ENCODE measurements around the gene SLC9A9. TPM values are rescaled to one million over a fixed set of nuclear protein-coding genes. Genes with fewer than 3 reads are reported as not detected.

The SLC9A9 gene
- total and polyA plus RNA-seq, 8 donors = 0.28 to 5.9 (median 0.75) TPM

DNA sequence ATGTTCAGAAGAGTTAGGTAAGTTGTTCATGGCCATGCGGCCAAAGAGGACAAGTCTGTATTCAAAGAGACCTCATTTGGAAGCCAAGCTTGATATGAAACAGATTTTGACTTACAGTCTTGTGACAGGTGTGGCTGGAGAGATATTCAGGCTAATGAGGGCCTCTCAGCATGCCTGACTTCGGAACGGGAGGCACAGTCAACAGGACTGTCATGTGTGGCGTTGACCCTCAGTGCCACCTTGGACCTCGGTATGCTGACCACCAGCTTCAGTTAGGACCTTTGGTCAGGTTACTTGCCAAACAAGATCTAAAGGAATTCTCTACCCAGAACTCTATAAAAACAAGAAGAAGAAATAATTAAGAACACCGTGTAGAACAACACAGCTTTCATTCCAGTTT, 604.6 kb downstream of the SLC9A9 start:
- Histone ChIP-seq H3K4me3 (no peak overlapping the region), H3K27me3 (no peaks in the 10 kb centered on the region), H3K36me3 (no peaks in the 10 kb centered on the region), H3K4me1 (no peaks in the 10 kb centered on the region), H3K27ac (no peak overlapping the region), H3K9me3 (no peaks in the 10 kb centered on the region)
- 80 to 84% methylated on average over 6 of the region's 6 CpGs for WGBS, 2 donors
- DNase-seq (no peak), ATAC-seq (no peak), FAIRE-seq (no peak)
- intact Hi-C loops (cut with DNase I) = no loop called here
- no peak for TF ChIP-seq CTCF (IDR thresholded peaks at IDR 0.05)

GRCh38 chr3:143242691-143243090, 605.6 kb downstream of the SLC9A9 start:
- no peak for ATAC-seq

DNA sequence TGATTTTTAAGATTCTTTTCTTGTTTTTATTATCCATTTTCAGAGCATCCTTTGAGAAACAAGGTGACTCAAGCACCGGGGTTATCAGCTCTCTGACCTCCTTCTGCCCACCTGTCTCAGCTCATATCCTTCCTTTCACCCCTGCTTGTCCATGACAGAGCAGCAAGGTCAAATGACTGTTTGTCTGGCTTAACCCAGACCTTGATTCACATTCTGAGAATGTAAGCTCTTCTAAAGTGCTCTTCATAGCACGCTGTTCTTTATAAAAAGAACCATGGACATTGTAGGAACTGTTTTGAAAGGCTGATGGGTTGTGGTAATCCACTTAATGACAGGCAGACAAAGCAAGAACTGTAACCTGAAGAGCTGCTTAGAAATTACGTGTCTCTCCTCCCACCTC, 606.2 kb downstream of the SLC9A9 start:
- Histone ChIP-seq H3K9me3 (no peaks in the 10 kb centered on the region), H3K27ac (no peak overlapping the region), H3K4me1 (no peaks in the 10 kb centered on the region), H3K4me3 (no peak overlapping the region), H3K27me3 (no peaks in the 10 kb centered on the region), H3K36me3 (no peaks in the 10 kb centered on the region)
- DNase-seq (no peak), ATAC-seq (no peak), FAIRE-seq (no peak)
- TF ChIP-seq CTCF (IDR thresholded peaks at IDR 0.05) = no peak
- 57 to 72% methylated on average over 3 of the region's 3 CpGs for WGBS, 2 donors
- intact Hi-C loops (cut with DNase I) = no loop called here

More at GRCh38 chr3:143242691-143243090, 605.6 kb downstream of the SLC9A9 start:
- intact Hi-C loops (cut with DNase I) = no loop called here
- H3K4me1 ChIP-seq = no peaks in the 10 kb centered on the region
- no peaks in the 10 kb centered on the region for H3K9me3 ChIP-seq
- DNase-seq = no peak
- TF ChIP-seq CTCF (IDR thresholded peaks at IDR 0.05) = no peak
- no peaks in the 10 kb centered on the region for H3K27me3 ChIP-seq
- H3K27ac ChIP-seq = no peak overlapping the region
- H3K36me3 ChIP-seq = no peaks in the 10 kb centered on the region
- H3K4me3 ChIP-seq = no peak overlapping the region
- WGBS, 2 donors = 64 to 69% methylated on average over 4 of the region's 4 CpGs
- FAIRE-seq = no peak

DNA sequence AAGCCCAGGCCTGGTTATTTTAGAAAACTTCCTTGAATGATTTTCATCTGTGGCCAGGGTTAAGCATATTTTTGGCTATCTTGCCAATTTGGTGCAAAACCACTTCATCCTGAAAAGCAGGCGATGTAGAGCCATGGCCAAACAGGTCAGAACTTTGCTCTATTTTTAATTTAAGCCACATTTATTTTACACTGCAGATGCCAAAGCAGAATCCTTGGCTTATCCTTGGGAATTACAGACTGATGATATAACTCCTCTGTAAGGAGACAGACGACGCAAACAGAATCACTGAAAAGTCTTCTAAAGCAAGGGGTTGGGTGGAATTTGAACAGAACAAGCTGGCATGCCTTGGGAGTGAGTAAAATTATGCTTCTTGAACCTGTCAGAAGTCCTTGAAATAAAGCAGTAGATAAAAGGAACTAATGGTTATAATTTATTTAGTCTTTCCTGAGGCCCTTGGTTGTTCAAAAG, 606.8 kb downstream of the SLC9A9 start:
- Histone ChIP-seq H3K36me3 (no peaks in the 10 kb centered on the region), H3K4me1 (no peaks in the 10 kb centered on the region), H3K9me3 (no peaks in the 10 kb centered on the region), H3K27me3 (no peaks in the 10 kb centered on the region), H3K4me3 (no peak overlapping the region), H3K27ac (no peak overlapping the region)
- intact Hi-C loops (cut with DNase I) = no loop called here
- WGBS, 2 donors = 83 to 91% methylated on average over 3 of the region's 3 CpGs
- TF ChIP-seq CTCF (IDR thresholded peaks at IDR 0.05) = no peak
- no peak for ATAC-seq
- no peak for FAIRE-seq
- no peak for DNase-seq

DNA sequence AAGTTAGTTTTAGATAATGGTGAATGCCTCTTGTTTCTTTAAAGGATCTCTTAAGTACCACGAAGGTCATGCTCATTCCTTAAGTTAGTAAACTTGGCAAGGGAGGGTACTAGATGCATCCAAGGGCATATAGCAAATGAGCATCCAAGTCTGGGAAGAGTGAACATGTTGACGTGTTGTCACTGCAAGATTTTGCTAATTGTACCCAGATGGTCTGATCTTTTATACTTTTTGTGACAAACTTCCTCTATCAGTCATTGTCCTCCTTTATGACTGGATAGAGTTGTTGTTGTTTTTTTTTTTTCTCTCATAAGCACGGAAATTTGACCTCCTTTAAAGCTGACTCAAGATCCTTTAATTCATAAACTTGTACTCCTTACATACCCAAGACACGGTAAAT, 607.4 kb downstream of the SLC9A9 start:
- intact Hi-C loops (cut with DNase I) = no loop called here
- Histone ChIP-seq H3K4me1 (no peaks in the 10 kb centered on the region), H3K27ac (no peak overlapping the region), H3K4me3 (no peak overlapping the region), H3K36me3 (no peaks in the 10 kb centered on the region), H3K27me3 (no peaks in the 10 kb centered on the region), H3K9me3 (no peaks in the 10 kb centered on the region)
- ATAC-seq (no peak), FAIRE-seq (no peak), DNase-seq (no peak)
- 51 to 59% methylated on average over 4 of the region's 4 CpGs for WGBS, 2 donors
- TF ChIP-seq CTCF (IDR thresholded peaks at IDR 0.05) = no peak
